ENCODE data around the gene MKI67.

The MKI67 gene

DNA sequence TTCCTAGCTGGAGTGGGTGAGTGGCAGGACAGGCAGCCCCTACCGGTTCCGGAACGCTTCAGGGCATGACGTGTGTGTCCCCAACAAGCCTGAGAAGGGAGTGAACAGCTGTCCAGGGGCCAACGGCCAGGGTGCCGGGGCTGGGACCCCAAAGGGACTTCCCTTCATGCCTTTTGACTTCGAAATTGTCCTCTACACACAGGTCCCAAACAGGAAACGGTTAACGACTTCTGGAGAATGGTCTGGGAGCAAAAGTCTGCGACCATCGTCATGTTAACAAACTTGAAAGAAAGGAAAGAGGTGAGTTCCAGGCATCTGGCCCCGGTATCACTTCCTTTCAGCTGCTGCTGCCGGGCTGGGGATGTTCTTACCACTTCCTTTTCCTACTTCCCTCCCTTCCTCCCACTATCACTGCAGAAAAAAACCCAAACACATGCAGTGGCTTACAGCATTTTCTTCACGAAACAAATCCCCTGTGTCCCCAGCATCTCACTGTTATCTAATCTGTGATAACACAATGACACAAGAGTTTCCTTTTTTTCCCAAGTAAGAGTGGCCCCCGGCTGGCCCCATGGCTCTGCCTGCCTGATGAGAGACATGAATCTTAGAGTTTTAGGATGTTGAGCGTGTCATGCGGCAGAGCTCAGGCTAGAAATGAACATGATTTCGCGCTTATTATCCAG is 63.2 kb downstream of the MKI67 start:
- H3K4me1 ChIP-seq (ENCODE audit: control insufficient read depth, insufficient read depth, low read length) = peaks cover 13% of the 10 kb centered on the region
- H3K4me3 ChIP-seq (ENCODE audit: low read length in 2 of 2) = no peak overlapping the region

GRCh38 chr10:128062331-128062880 is 63.8 kb downstream of the MKI67 start:
- Histone ChIP-seq H3K4me3 (ENCODE audit: low read length in 2 of 2) (no peak overlapping the region), H3K36me3 (ENCODE audit: control insufficient read depth in 2 of 2, insufficient read depth in 2 of 2, low read length in 2 of 2) (peaks cover 0 to 4% of the 10 kb centered on the region in 2 donors), H3K9me3 (ENCODE audit: control insufficient read depth in 2 of 2, low read length in 2 of 2) (no peaks in the 10 kb centered on the region), H3K27me3 (ENCODE audit: control insufficient read depth in 1 of 2, insufficient read depth in 2 of 2, low read length in 2 of 2) (no peaks in the 10 kb centered on the region), H3K9ac (ENCODE audit: low read length in 2 of 2) (no peak overlapping the region), H3K4me1 (ENCODE audit: control insufficient read depth, insufficient read depth, low read length) (peaks cover 13% of the 10 kb centered on the region), H3K27ac (ENCODE audit: low read length) (no peak overlapping the region)

More for the DNA sequence above, 63.2 kb downstream of the MKI67 start:
- Histone ChIP-seq H3K9ac (ENCODE audit: low read length in 2 of 2) (no peak overlapping the region), H3K27me3 (ENCODE audit: control insufficient read depth in 1 of 2, insufficient read depth in 2 of 2, low read length in 2 of 2) (no peaks in the 10 kb centered on the region), H3K36me3 (ENCODE audit: control insufficient read depth in 2 of 2, insufficient read depth in 2 of 2, low read length in 2 of 2) (peaks cover 0 to 4% of the 10 kb centered on the region in 2 donors), H3K27ac (ENCODE audit: low read length) (no peak overlapping the region), H3K9me3 (ENCODE audit: control insufficient read depth in 2 of 2, low read length in 2 of 2) (no peaks in the 10 kb centered on the region)

DNA sequence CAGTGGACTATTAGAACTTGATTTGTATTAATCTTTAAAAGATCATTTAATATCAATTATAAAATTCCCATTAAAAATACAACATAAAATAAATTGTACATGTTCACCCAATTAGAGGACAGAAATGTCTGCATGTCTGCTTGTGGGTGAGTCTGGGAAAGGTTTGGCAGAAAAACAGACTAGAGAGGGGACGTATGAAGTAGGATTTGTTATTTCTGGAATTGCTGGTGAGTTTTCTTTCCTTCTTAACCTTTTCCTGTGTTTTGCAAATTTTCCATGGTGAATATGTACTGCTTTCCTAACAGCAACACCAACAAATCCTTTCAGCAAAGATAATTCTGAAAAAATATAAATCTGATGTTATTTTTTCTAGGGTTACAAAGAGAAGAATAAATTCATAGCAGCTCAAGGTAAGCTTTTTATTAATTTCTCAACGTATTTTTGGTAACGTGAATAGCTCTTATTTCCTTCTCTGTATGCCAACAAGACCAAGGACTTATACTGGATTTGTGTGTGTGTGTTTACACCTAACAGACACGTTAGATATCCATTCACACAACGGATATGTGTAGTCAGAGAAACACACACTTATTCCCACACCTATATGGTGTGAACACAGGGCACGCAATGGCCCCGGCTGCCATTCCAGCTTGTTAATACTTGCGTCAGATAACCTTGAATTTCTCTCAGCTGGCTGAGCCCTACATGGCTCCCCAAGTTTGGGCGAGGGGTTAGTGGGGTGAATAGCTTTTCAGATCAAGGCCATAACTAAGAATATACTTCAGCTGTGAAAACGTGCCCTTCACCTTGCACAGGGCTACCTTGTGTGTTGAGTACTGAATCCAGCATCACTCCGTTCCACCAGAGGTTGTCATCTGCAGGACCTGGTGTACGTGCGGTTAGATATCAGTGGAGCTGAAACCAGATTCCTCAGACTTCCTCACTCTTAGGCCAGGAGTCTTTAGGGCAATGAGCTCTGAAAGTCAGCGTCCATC is 64.6 kb downstream of the MKI67 start:
- H3K36me3 ChIP-seq (ENCODE audit: control insufficient read depth in 2 of 2, insufficient read depth in 2 of 2, low read length in 2 of 2) = no peaks in the 10 kb centered on the region

DNA sequence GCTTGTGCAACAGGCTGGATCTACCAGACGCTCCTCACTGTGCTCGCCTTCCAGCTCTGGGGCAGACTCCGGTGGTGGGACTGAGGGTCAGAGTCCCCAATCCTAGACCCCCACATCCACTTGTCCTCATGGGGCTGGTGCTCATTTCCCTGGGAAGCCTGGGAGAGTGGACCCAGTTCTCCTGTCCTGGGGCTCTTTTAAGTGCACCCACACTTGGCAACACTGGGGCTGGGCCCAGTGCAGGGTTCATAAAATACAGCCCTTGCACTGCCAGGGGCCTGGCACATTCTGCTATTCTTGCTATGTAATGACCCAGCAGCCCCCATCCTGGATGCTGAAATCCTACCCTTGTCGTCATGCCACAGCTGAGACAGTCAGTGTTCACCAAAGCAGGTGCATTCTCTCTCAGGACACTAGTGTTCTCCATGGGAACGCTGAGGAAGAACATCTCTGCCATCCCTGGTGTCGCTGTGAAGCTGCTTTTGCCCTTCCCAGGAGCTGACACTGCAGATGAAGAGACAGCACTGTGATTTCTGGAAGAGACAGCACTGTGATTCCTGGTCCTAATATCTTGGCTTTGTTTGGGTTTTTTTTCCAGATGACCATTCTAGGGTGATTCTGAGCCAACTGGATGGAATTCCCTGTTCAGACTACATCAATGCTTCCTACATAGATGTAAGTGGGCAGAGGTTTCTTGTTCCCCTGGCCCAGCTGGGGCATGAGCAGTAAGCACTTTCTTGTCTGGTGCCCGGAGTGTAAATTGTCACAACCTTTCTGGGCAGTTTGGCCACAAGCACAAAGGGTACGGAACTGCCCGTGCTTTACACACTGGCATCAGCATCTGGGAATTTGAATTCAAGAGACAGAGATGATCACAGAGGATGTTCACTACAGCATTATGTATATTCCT is 65.6 kb downstream of the MKI67 start:
- no peaks in the 10 kb centered on the region for H3K36me3 ChIP-seq (ENCODE audit: control insufficient read depth in 2 of 2, insufficient read depth in 2 of 2, low read length in 2 of 2)

More for the DNA sequence above, 64.6 kb downstream of the MKI67 start:
- H3K27ac ChIP-seq (ENCODE audit: low read length) = no peak overlapping the region
- H3K4me3 ChIP-seq (ENCODE audit: low read length in 2 of 2) = no peak overlapping the region
- H3K9me3 ChIP-seq (ENCODE audit: control insufficient read depth in 2 of 2, low read length in 2 of 2) = no peaks in the 10 kb centered on the region
- no peak overlapping the region for H3K9ac ChIP-seq (ENCODE audit: low read length in 2 of 2)
- H3K4me1 ChIP-seq (ENCODE audit: control insufficient read depth, insufficient read depth, low read length) = peaks cover 13% of the 10 kb centered on the region
- no peaks in the 10 kb centered on the region for H3K27me3 ChIP-seq (ENCODE audit: control insufficient read depth in 1 of 2, insufficient read depth in 2 of 2, low read length in 2 of 2)

DNA sequence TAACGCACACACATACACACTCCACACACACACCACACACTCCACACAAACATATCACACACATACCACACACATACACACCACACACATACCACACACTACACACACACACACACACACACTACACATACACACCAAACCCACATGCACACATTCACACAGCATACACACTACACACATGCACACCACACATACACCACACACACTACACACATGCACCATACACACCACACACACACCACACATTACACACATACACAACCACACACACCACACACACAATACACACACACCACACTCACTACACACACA is 66.3 kb downstream of the MKI67 start:
- Histone ChIP-seq H3K9ac (ENCODE audit: low read length in 2 of 2) (no peak overlapping the region), H3K27ac (ENCODE audit: low read length) (no peak overlapping the region), H3K4me1 (ENCODE audit: control insufficient read depth, insufficient read depth, low read length) (peaks cover 7% of the 10 kb centered on the region), H3K36me3 (ENCODE audit: control insufficient read depth in 2 of 2, insufficient read depth in 2 of 2, low read length in 2 of 2) (no peaks in the 10 kb centered on the region), H3K4me3 (ENCODE audit: low read length in 2 of 2) (no peak overlapping the region), H3K27me3 (ENCODE audit: control insufficient read depth in 1 of 2, insufficient read depth in 2 of 2, low read length in 2 of 2) (no peaks in the 10 kb centered on the region), H3K9me3 (ENCODE audit: control insufficient read depth in 2 of 2, low read length in 2 of 2) (no peaks in the 10 kb centered on the region)

More for the DNA sequence above, 65.6 kb downstream of the MKI67 start:
- Histone ChIP-seq H3K27ac (ENCODE audit: low read length) (no peak overlapping the region), H3K9me3 (ENCODE audit: control insufficient read depth in 2 of 2, low read length in 2 of 2) (no peaks in the 10 kb centered on the region), H3K27me3 (ENCODE audit: control insufficient read depth in 1 of 2, insufficient read depth in 2 of 2, low read length in 2 of 2) (no peaks in the 10 kb centered on the region), H3K9ac (ENCODE audit: low read length in 2 of 2) (no peak overlapping the region), H3K4me3 (ENCODE audit: low read length in 2 of 2) (no peak overlapping the region), H3K4me1 (ENCODE audit: control insufficient read depth, insufficient read depth, low read length) (peaks cover 13% of the 10 kb centered on the region)

- Histone ChIP-seq H3K9ac (ENCODE audit: low read length in 2 of 2) (no peak overlapping the region), H3K27ac (ENCODE audit: low read length) (no peak overlapping the region), H3K27me3 (ENCODE audit: control insufficient read depth in 1 of 2, insufficient read depth in 2 of 2, low read length in 2 of 2) (no peaks in the 10 kb centered on the region), H3K4me3 (ENCODE audit: low read length in 2 of 2) (no peak overlapping the region), H3K36me3 (ENCODE audit: control insufficient read depth in 2 of 2, insufficient read depth in 2 of 2, low read length in 2 of 2) (no peaks in the 10 kb centered on the region), H3K9me3 (ENCODE audit: control insufficient read depth in 2 of 2, low read length in 2 of 2) (no peaks in the 10 kb centered on the region), H3K4me1 (ENCODE audit: control insufficient read depth, insufficient read depth, low read length) (peaks cover 4% of the 10 kb centered on the region)
These were observed 66.8 kb downstream of the MKI67 start for GRCh38 chr10:128059266-128059981.

DNA sequence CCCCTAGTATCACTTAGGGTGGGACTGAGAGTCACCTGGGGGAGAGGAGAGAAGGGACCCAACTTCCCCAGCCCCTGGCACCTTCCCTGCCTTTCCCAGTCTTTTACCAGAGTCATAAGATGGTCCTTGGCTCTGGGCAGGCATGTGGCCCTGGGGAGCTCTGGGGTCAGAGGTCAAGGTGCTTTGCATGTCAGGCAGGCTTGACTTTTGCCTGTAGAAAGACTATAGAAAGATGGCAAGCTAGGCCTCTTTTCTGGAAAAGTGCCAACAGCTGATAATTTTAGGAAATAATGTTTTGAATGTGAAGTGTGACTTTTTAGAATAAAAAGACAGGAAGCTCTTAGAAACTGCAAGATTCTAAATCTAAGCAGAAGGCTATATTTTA is 67.5 kb downstream of the MKI67 start:
- peaks cover 4% of the 10 kb centered on the region for H3K4me1 ChIP-seq (ENCODE audit: control insufficient read depth, insufficient read depth, low read length)
- H3K4me3 ChIP-seq (ENCODE audit: low read length in 2 of 2) = no peak overlapping the region
- H3K9ac ChIP-seq (ENCODE audit: low read length in 2 of 2) = no peak overlapping the region
- no peaks in the 10 kb centered on the region for H3K27me3 ChIP-seq (ENCODE audit: control insufficient read depth in 1 of 2, insufficient read depth in 2 of 2, low read length in 2 of 2)
- no peaks in the 10 kb centered on the region for H3K9me3 ChIP-seq (ENCODE audit: control insufficient read depth in 2 of 2, low read length in 2 of 2)
- no peak overlapping the region for H3K27ac ChIP-seq (ENCODE audit: low read length)
- no peaks in the 10 kb centered on the region for H3K36me3 ChIP-seq (ENCODE audit: control insufficient read depth in 2 of 2, insufficient read depth in 2 of 2, low read length in 2 of 2)

GRCh38 chr10:128058106-128058749 is 68.0 kb downstream of the MKI67 start:
- Histone ChIP-seq H3K9me3 (ENCODE audit: control insufficient read depth in 2 of 2, low read length in 2 of 2) (no peaks in the 10 kb centered on the region), H3K36me3 (ENCODE audit: control insufficient read depth in 2 of 2, insufficient read depth in 2 of 2, low read length in 2 of 2) (no peaks in the 10 kb centered on the region), H3K27ac (ENCODE audit: low read length) (no peak overlapping the region), H3K4me3 (ENCODE audit: low read length in 2 of 2) (no peak overlapping the region), H3K27me3 (ENCODE audit: control insufficient read depth in 1 of 2, insufficient read depth in 2 of 2, low read length in 2 of 2) (no peaks in the 10 kb centered on the region), H3K9ac (ENCODE audit: low read length in 2 of 2) (no peak overlapping the region), H3K4me1 (ENCODE audit: control insufficient read depth, insufficient read depth, low read length) (peaks cover 2% of the 10 kb centered on the region)

DNA sequence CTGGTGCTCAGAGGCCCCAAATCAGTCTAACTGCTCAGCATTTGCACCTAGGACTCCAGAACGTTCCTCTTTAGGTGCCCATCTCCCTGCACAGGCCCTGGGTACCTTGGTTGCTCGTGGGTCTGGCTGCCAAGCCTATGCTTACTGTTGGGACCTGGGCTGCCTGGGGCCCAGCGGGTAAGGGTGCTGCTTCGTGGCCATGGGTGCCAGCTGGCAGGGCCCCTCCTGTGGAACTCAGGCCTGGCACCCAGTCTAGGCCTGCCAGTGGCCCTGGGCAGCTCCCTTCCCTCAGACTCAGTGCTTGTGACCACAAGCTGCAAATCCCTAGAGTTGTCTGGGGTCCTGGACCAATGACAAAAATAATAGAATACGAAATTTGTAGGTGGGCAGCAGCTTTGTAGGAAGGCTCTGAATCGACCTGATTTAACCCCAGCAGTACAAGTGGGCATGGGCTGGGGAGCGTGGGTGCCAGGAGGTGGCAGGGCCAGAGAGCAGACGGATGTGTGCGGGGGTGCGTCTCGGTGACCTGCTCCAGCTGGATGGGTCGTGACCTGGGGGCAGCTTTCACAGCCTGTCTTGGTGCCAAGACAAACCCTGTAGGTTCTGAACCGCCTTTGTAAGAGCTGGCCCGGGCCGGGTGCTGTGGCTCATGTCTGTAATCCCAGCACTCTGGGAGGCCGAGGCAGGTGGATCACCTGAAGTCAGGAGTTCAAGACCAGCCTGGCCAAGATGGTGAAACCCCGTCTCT is 69.7 kb downstream of the MKI67 start:
- Histone ChIP-seq H3K36me3 (ENCODE audit: control insufficient read depth in 2 of 2, insufficient read depth in 2 of 2, low read length in 2 of 2) (no peaks in the 10 kb centered on the region), H3K27ac (ENCODE audit: low read length) (no peak overlapping the region), H3K27me3 (ENCODE audit: control insufficient read depth in 1 of 2, insufficient read depth in 2 of 2, low read length in 2 of 2) (no peaks in the 10 kb centered on the region), H3K4me1 (ENCODE audit: control insufficient read depth, insufficient read depth, low read length) (no peaks in the 10 kb centered on the region), H3K4me3 (ENCODE audit: low read length in 2 of 2) (no peak overlapping the region), H3K9me3 (ENCODE audit: control insufficient read depth in 2 of 2, low read length in 2 of 2) (no peaks in the 10 kb centered on the region), H3K9ac (ENCODE audit: low read length in 2 of 2) (no peak overlapping the region)

Data from stomach smooth muscle (tissue), 2 donors.